ENCODE measurements around the gene TBC1D22A.

The TBC1D22A gene

GRCh38 chr22:46953968-46954765 lies 191.7 kb downstream of the TBC1D22A start:
- Histone ChIP-seq H3K9me3 (ENCODE audit: control insufficient read depth, insufficient read depth, low read length) (no peaks in the 10 kb centered on the region), H3K4me1 (ENCODE audit: insufficient read depth, low read length) (peaks cover 4% of the 10 kb centered on the region; the same call in 1 of the 2 replicates), H3K36me3 (ENCODE audit: insufficient read depth, low read length) (peaks cover 4% of the 10 kb centered on the region; the same call in 1 of the 2 replicates), H3K9ac (ENCODE audit: low read depth, low read length) (no peak overlapping the region)

DNA sequence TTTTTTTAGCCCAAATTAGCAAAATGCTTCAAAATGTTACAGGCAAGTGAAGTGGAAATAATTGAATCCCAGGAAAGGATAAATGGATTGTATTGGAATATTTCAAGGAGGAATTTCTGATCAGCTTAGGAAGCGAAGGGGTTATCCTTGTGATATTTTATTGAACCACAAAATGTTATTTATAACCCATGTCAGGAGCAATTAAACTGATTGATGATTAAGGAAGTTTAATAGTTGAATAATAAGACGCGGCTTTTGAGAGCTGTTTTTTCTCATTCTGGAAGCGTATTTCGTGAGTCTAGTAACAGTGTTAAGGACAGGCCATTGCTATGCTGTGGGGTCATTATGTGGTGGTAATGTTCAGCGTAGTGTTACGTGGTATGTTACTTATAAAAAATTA lies 192.3 kb downstream of the TBC1D22A start:
- H3K36me3 ChIP-seq (ENCODE audit: insufficient read depth, low read length) = peaks cover 4% of the 10 kb centered on the region; the same call in 1 of the 2 replicates
- H3K4me1 ChIP-seq (ENCODE audit: insufficient read depth, low read length) = peaks cover 4% of the 10 kb centered on the region; the same call in 1 of the 2 replicates
- no peaks in the 10 kb centered on the region for H3K9me3 ChIP-seq (ENCODE audit: control insufficient read depth, insufficient read depth, low read length)
- no peak overlapping the region for H3K9ac ChIP-seq (ENCODE audit: low read depth, low read length)

GRCh38 chr22:46956498-46957215 lies 194.2 kb downstream of the TBC1D22A start:
- H3K9me3 ChIP-seq (ENCODE audit: control insufficient read depth, insufficient read depth, low read length) = no peaks in the 10 kb centered on the region
- no peaks in the 10 kb centered on the region for H3K36me3 ChIP-seq (ENCODE audit: insufficient read depth, low read length)
- H3K4me1 ChIP-seq (ENCODE audit: insufficient read depth, low read length) = peaks cover 4% of the 10 kb centered on the region; the same call in 1 of the 2 replicates
- H3K9ac ChIP-seq (ENCODE audit: low read depth, low read length) = no peak overlapping the region

DNA sequence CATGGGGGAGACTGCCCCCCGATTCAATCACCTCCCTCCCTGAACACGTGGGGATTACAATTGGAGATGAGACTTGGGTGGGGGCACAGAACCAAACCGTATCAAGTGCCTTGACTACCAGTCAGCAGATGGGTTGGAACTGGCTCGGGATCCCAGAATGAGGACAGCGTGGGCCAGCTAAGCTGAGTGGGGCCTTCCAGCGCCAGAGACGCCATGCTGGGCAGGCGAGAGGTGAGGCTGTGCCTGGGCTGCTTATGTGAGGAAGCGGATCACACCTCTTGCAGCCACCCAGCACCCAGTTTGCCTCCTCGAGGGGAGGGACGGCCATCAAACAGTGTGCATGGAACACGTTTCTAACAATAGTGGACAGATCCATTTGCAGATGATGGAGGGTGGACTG lies 195.1 kb downstream of the TBC1D22A start:
- Histone ChIP-seq H3K4me1 (ENCODE audit: insufficient read depth, low read length) (peaks cover 4% of the 10 kb centered on the region; the same call in 1 of the 2 replicates), H3K9ac (ENCODE audit: low read depth, low read length) (no peak overlapping the region), H3K36me3 (ENCODE audit: insufficient read depth, low read length) (no peaks in the 10 kb centered on the region), H3K9me3 (ENCODE audit: control insufficient read depth, insufficient read depth, low read length) (no peaks in the 10 kb centered on the region)

- Histone ChIP-seq H3K9me3 (ENCODE audit: control insufficient read depth, insufficient read depth, low read length) (no peaks in the 10 kb centered on the region), H3K4me1 (ENCODE audit: insufficient read depth, low read length) (peaks cover 4% of the 10 kb centered on the region; the same call in 1 of the 2 replicates), H3K9ac (ENCODE audit: low read depth, low read length) (no peak overlapping the region), H3K36me3 (ENCODE audit: insufficient read depth, low read length) (no peaks in the 10 kb centered on the region)
These were observed 195.7 kb downstream of the TBC1D22A start for GRCh38 chr22:46958191-46958590.

DNA sequence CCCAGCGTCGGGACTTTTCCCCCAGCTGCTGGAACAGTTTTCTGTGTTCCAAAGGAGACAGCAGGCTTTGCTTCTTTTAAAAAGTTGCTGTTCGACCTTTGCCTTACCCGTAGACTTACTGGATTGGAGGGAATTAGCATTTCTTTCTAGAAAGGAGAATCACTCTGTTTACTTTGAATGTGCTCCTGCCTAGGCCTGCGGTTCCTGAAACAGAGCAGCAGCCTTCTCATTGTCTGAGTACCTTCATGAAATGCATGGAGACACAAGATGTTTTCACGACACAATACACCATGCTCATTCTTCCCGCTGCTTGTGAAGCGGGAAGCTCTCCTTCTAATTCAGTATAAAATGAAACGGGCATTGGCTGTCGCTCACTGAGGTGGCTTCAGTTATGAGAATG lies 196.2 kb downstream of the TBC1D22A start:
- H3K4me1 ChIP-seq (ENCODE audit: insufficient read depth, low read length) = peaks cover 4% of the 10 kb centered on the region; the same call in 1 of the 2 replicates
- no peak overlapping the region for H3K9ac ChIP-seq (ENCODE audit: low read depth, low read length)
- H3K36me3 ChIP-seq (ENCODE audit: insufficient read depth, low read length) = no peaks in the 10 kb centered on the region
- H3K9me3 ChIP-seq (ENCODE audit: control insufficient read depth, insufficient read depth, low read length) = no peaks in the 10 kb centered on the region

- H3K9me3 ChIP-seq (ENCODE audit: control insufficient read depth, insufficient read depth, low read length) = no peaks in the 10 kb centered on the region
- peaks cover 4% of the 10 kb centered on the region; the same call in 1 of the 2 replicates for H3K4me1 ChIP-seq (ENCODE audit: insufficient read depth, low read length)
- H3K36me3 ChIP-seq (ENCODE audit: insufficient read depth, low read length) = no peaks in the 10 kb centered on the region
- no peak overlapping the region for H3K9ac ChIP-seq (ENCODE audit: low read depth, low read length)
These were observed 196.9 kb downstream of the TBC1D22A start for GRCh38 chr22:46959369-46959768.

DNA sequence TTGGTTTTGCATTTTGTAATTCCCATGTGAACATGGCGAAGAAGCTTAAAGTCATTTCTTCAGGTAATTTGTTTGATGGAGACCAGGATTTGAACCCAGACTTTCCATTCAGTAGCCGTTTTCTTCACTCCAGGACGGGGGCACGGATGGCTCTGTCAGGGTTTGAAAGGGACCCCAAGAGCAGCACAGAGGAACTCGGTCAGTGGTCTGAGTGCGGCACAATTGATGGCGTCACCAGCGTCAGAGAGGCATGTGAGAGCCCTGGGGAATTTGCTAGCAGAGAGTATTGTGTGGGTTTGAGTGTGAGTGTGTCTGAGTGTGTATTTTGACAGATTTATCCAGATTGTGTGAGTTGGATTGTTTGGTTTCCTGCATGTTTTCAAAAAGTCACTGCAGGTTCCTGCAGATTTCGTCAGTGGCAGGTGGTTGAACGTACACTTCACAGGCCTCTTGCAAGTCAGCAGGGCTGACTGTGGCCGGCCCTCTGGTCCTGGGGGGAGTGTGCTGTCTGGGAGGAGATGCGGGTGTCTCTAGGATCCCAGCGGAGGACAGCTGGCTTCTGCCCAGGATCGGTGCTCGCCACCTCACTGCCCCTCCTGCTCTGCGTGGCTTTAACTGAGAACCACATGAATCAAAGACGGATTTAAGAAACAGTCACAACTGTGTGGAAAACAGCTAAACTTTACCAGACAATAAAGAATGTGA lies 199.3 kb downstream of the TBC1D22A start:
- Histone ChIP-seq H3K4me1 (ENCODE audit: insufficient read depth, low read length) (peaks cover 4% of the 10 kb centered on the region; the same call in 1 of the 2 replicates), H3K9me3 (ENCODE audit: control insufficient read depth, insufficient read depth, low read length) (no peaks in the 10 kb centered on the region), H3K36me3 (ENCODE audit: insufficient read depth, low read length) (no peaks in the 10 kb centered on the region), H3K9ac (ENCODE audit: low read depth, low read length) (no peak overlapping the region)

DNA sequence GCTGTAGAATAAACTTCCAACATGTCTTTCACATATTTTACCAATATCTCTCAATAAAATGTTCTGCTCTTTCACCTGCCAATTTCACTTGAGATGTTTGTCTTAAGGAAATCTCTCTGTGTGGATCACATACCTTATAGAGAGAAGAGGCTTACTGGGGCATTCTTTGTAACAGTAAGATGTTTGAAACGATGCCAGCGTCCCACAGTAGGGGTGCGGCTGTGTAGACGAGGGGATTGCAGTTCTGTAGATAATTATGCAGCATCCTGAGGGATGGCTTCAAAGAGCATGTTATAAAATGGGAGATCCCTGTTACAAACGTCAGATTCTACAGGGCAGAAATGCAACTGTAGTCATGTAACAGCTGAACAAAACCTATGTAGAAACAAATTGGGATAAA lies 200.0 kb downstream of the TBC1D22A start:
- Histone ChIP-seq H3K9me3 (ENCODE audit: control insufficient read depth, insufficient read depth, low read length) (no peaks in the 10 kb centered on the region), H3K4me1 (ENCODE audit: insufficient read depth, low read length) (peaks cover 6% of the 10 kb centered on the region; the same call in 1 of the 2 replicates), H3K36me3 (ENCODE audit: insufficient read depth, low read length) (no peaks in the 10 kb centered on the region), H3K9ac (ENCODE audit: low read depth, low read length) (no peak overlapping the region)

- Histone ChIP-seq H3K9me3 (ENCODE audit: control insufficient read depth, insufficient read depth, low read length) (no peaks in the 10 kb centered on the region), H3K36me3 (ENCODE audit: insufficient read depth, low read length) (no peaks in the 10 kb centered on the region), H3K4me1 (ENCODE audit: insufficient read depth, low read length) (peaks cover 3% of the 10 kb centered on the region; the same call in 1 of the 2 replicates), H3K9ac (ENCODE audit: low read depth, low read length) (no peak overlapping the region)
These were observed 201.5 kb downstream of the TBC1D22A start for GRCh38 chr22:46963672-46964545.

- Histone ChIP-seq H3K9ac (ENCODE audit: low read depth, low read length) (no peak overlapping the region), H3K36me3 (ENCODE audit: insufficient read depth, low read length) (no peaks in the 10 kb centered on the region), H3K9me3 (ENCODE audit: control insufficient read depth, insufficient read depth, low read length) (no peaks in the 10 kb centered on the region), H3K4me1 (ENCODE audit: insufficient read depth, low read length) (peaks cover 3% of the 10 kb centered on the region; the same call in 1 of the 2 replicates)
These were observed 202.5 kb downstream of the TBC1D22A start for GRCh38 chr22:46964773-46965550.

- Histone ChIP-seq H3K9me3 (ENCODE audit: control insufficient read depth, insufficient read depth, low read length) (no peaks in the 10 kb centered on the region), H3K36me3 (ENCODE audit: insufficient read depth, low read length) (no peaks in the 10 kb centered on the region), H3K9ac (ENCODE audit: low read depth, low read length) (no peak overlapping the region), H3K4me1 (ENCODE audit: insufficient read depth, low read length) (peaks cover 3% of the 10 kb centered on the region; the same call in 1 of the 2 replicates)
These were observed 203.4 kb downstream of the TBC1D22A start for GRCh38 chr22:46965555-46966494.

All from ES-I3 (cell line).